ENCODE results near the gene MGP. TPM values are rescaled to one million over a fixed set of nuclear protein-coding genes. Genes with fewer than 3 reads are reported as not detected.

The MGP gene
- polyA plus RNA-seq, 3 donors: not detected

- no peak for TF ChIP-seq CTCF (IDR thresholded peaks at IDR 0.05)
- intact Hi-C loops (cut with micrococcal nuclease): no loop called here
- no peak for DNase-seq
- H3K27me3 ChIP-seq (ENCODE audit: control insufficient read depth in 2 of 2, insufficient read depth in 2 of 2, low read length in 2 of 2): no peaks in the 10 kb centered on the region
- no peaks in the 10 kb centered on the region for H4K20me1 ChIP-seq (ENCODE audit: insufficient read depth, low read length)
- H3K9me3 ChIP-seq (replicated peaks in 1 of 2; ENCODE audit: control insufficient read depth in 1 of 2, insufficient read depth in 1 of 2, low read length in 2 of 2): no peaks in the 10 kb centered on the region
- H3K4me3 ChIP-seq (replicated peaks in 1 of 3; ENCODE audit: low read depth in 2 of 3, low read length in 3 of 3): no peak overlapping the region
- H3K4me2 ChIP-seq (replicated peaks; ENCODE audit: extremely low read depth, low read length, poor library complexity, severe bottlenecking): no peak overlapping the region
- no peak overlapping the region for H3K4me3 Mint-ChIP-seq
- H2AFZ ChIP-seq (ENCODE audit: insufficient read depth, low read depth, low read length, poor library complexity, severe bottlenecking): no peak overlapping the region
- no peaks in the 10 kb centered on the region for H3K79me2 ChIP-seq (ENCODE audit: insufficient read depth, low read length)
- no peaks in the 10 kb centered on the region for H3K27me3 Mint-ChIP-seq (ENCODE audit: low read depth in 3 of 3)
- H3K27ac Mint-ChIP-seq: no peak overlapping the region
- no peaks in the 10 kb centered on the region for H3K36me3 Mint-ChIP-seq
- peaks cover 0 to 3% of the 10 kb centered on the region in 2 donors for H3K4me1 ChIP-seq (ENCODE audit: control insufficient read depth in 1 of 2, insufficient read depth in 2 of 2, low read length in 2 of 2)
- peaks cover 0 to 9% (median 2%) of the 10 kb centered on the region in 7 donors for H3K9me3 Mint-ChIP-seq
- no peaks in the 10 kb centered on the region for H3K36me3 ChIP-seq (replicated peaks in 1 of 2; ENCODE audit: control insufficient read depth in 1 of 2, insufficient read depth in 2 of 2, low read length in 2 of 2)
- H3K9ac ChIP-seq (ENCODE audit: insufficient read depth, low read length, poor library complexity, severe bottlenecking): no peak overlapping the region
- peaks cover 7% of the 10 kb centered on the region for H3K4me1 Mint-ChIP-seq
- no CpG with 5 or more reads among the region's 1 CpG for WGBS (ENCODE audit: insufficient coverage)
- no peak overlapping the region for H3K27ac ChIP-seq (ENCODE audit: low read depth in 1 of 2, low read length in 2 of 2)
Measured at GRCh38 chr12:14878488-14878887, 7.2 kb downstream of the MGP start.

DNA sequence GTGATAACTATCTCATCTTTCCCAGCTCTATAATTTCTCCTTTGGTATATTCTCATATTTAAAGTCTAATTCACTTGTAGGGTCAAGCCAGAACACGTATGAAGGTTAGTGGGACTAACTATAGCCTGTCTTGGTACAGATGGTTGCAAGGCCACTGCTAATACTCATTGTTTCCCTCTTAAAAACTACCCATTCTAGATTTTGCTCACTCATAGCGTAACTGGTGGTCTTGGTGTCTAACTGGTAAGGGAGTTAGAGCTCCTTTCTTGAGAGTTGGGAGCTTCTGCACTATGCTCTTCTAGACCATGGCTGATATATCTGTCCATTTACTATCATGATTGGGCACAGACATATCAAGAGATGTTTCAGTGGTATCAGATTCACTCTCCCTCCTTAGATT lies 8.8 kb downstream of the MGP start:
- no peaks in the 10 kb centered on the region for H3K79me2 ChIP-seq (ENCODE audit: insufficient read depth, low read length)
- no peaks in the 10 kb centered on the region for H3K36me3 ChIP-seq (replicated peaks in 1 of 2; ENCODE audit: control insufficient read depth in 1 of 2, insufficient read depth in 2 of 2, low read length in 2 of 2)
- H3K9me3 ChIP-seq (replicated peaks in 1 of 2; ENCODE audit: control insufficient read depth in 1 of 2, insufficient read depth in 1 of 2, low read length in 2 of 2): no peaks in the 10 kb centered on the region
- no CpG with 5 or more reads among the region's 2 CpGs for WGBS (ENCODE audit: insufficient coverage)
- no peak for DNase-seq
- no peaks in the 10 kb centered on the region for H3K27me3 ChIP-seq (ENCODE audit: control insufficient read depth in 2 of 2, insufficient read depth in 2 of 2, low read length in 2 of 2)
- no peak for TF ChIP-seq CTCF (IDR thresholded peaks at IDR 0.05)
- Mint-ChIP-seq H3K27ac (no peak overlapping the region), H3K9me3 (peaks cover 0 to 10% (median 3%) of the 10 kb centered on the region in 7 donors), H3K36me3 (no peaks in the 10 kb centered on the region), H3K27me3 (ENCODE audit: low read depth in 3 of 3) (no peaks in the 10 kb centered on the region), H3K4me1 (peaks cover 7% of the 10 kb centered on the region), H3K4me3 (no peak overlapping the region)
- H3K4me1 ChIP-seq (ENCODE audit: control insufficient read depth in 1 of 2, insufficient read depth in 2 of 2, low read length in 2 of 2): peaks cover 0 to 3% of the 10 kb centered on the region in 2 donors
- no peak overlapping the region for H3K4me3 ChIP-seq (replicated peaks in 1 of 3; ENCODE audit: low read depth in 2 of 3, low read length in 3 of 3)
- no peak overlapping the region for H2AFZ ChIP-seq (ENCODE audit: insufficient read depth, low read depth, low read length, poor library complexity, severe bottlenecking)
- intact Hi-C loops (cut with micrococcal nuclease): no loop called here
- no peaks in the 10 kb centered on the region for H4K20me1 ChIP-seq (ENCODE audit: insufficient read depth, low read length)
- no peak overlapping the region for H3K27ac ChIP-seq (ENCODE audit: low read depth in 1 of 2, low read length in 2 of 2)
- H3K9ac ChIP-seq (ENCODE audit: insufficient read depth, low read length, poor library complexity, severe bottlenecking): no peak overlapping the region
- no peak overlapping the region for H3K4me2 ChIP-seq (replicated peaks; ENCODE audit: extremely low read depth, low read length, poor library complexity, severe bottlenecking)

Measured in CD14-positive monocyte (primary cell).